Measurements from ENCODE around the gene FOSL1. TPM values are rescaled to one million over a fixed set of nuclear protein-coding genes. Genes with fewer than 3 reads are reported as not detected.

Gene FOSL1
- total RNA-seq, 1 experiment from 2014 or later, result 33.7 TPM

GRCh38 chr11:65859095-65859811, 40.9 kb downstream of the FOSL1 start:
- H3K27ac ChIP-seq (ENCODE audit: insufficient read length, low read depth, low read length), result peak overlapping the region; percentile 83
- H2AFZ ChIP-seq (ENCODE audit: low read length), result no peak overlapping the region
- H4K8ac ChIP-seq (replicated peaks; ENCODE audit: insufficient read length, low read depth, low read length), result no peak overlapping the region
- H3T11ph ChIP-seq (ENCODE audit: low read length), result peak overlapping the region; percentile 9
- no peak overlapping the region for H2AK5ac ChIP-seq (ENCODE audit: insufficient read length, low read length)
- H3K27ac Mint-ChIP-seq, result peak overlapping the region; percentile 96 to 99 (median 99)
- H3K27me3 Mint-ChIP-seq (ENCODE audit: low read depth), result no peaks in the 10 kb centered on the region
- H2BK120ac ChIP-seq (ENCODE audit: low read depth, low read length, poor library complexity, severe bottlenecking), result peak overlapping the region; percentile 79
- H3K23me2 ChIP-seq (ENCODE audit: insufficient read length, low read depth, low read length, poor library complexity, severe bottlenecking), result peaks cover 25% of the 10 kb centered on the region
- no peaks in the 10 kb centered on the region for H3K27me3 ChIP-seq (ENCODE audit: insufficient read depth, low read length)
- H3K9ac ChIP-seq (ENCODE audit: extremely low read depth, insufficient read length, low read length), result peak overlapping the region; percentile 81
- H3K36me3 Mint-ChIP-seq (ENCODE audit: insufficient read depth in 1 of 3, low read depth in 3 of 3), result peaks cover 44 to 51% (median 50%) of the 10 kb centered on the region in 3 experiments
- no peak overlapping the region for H2BK12ac ChIP-seq (ENCODE audit: insufficient read length, low read depth, low read length)
- H4K5ac ChIP-seq (ENCODE audit: insufficient read length, low read depth, low read length), result peak overlapping the region; percentile 63
- peaks cover 3% of the 10 kb centered on the region for H3K79me1 ChIP-seq (ENCODE audit: insufficient read depth, low read depth, low read length, poor library complexity, severe bottlenecking)
- H2BK5ac ChIP-seq (ENCODE audit: insufficient read length, low read length), result peak overlapping the region; percentile 65
- peaks cover 29 to 31% of the 10 kb centered on the region in 2 experiments for H3K4me1 Mint-ChIP-seq
- H3K9me3 ChIP-seq (ENCODE audit: control insufficient read depth, low read depth, low read length), result no peaks in the 10 kb centered on the region
- H3K79me2 ChIP-seq (ENCODE audit: insufficient read depth, low read length), result peaks cover 14% of the 10 kb centered on the region; the same call in 1 of the 2 replicates
- peak overlapping the region; percentile 78 to 93 for H3K4me3 Mint-ChIP-seq
- WGBS (ENCODE audit: extremely low coverage, insufficient read length, low lambda C conversion rate), result no CpG with 5 or more reads among the region's 46 CpGs
- H3K14ac ChIP-seq (ENCODE audit: insufficient read depth, low read length), result peak overlapping the region; percentile 98
- H3K4ac ChIP-seq (ENCODE audit: low read depth, low read length), result peak overlapping the region; percentile 61; the same call in 1 of the 2 replicates
- H3K18ac ChIP-seq (ENCODE audit: insufficient read length, low read depth, low read length), result peak overlapping the region; percentile 94
- DNase-seq, result peak; percentile 100
- no peak overlapping the region for H2BK20ac ChIP-seq (ENCODE audit: low read depth, low read length, poor library complexity, severe bottlenecking)
- no peak overlapping the region for H3K56ac ChIP-seq (ENCODE audit: insufficient read length, low read depth, low read length)
- H4K20me1 ChIP-seq (ENCODE audit: control insufficient read depth, insufficient read depth, insufficient read length), result peaks cover 2% of the 10 kb centered on the region
- H4K91ac ChIP-seq (ENCODE audit: insufficient read length, low read depth, low read length), result peak overlapping the region; percentile 27
- peak overlapping the region; percentile 92 for H3K4me2 ChIP-seq (ENCODE audit: insufficient read depth, insufficient read length, low read length)
- peaks cover 0 to 3% of the 10 kb centered on the region in 2 experiments; a peak in 1 of 5 replicates for H3K9me3 Mint-ChIP-seq
- no peaks in the 10 kb centered on the region for H3K4me1 ChIP-seq (ENCODE audit: insufficient read depth, low read length)
- no peak overlapping the region for H3K23ac ChIP-seq (ENCODE audit: insufficient read length, low read depth, low read length)
- peak; percentile 46; the same call in 2 of the 3 replicates for TF ChIP-seq CTCF (conservative IDR thresholded peaks at IDR 0.05)
- no peak overlapping the region for H2BK15ac ChIP-seq (ENCODE audit: low read depth, low read length)

Data from H9 (cell line).